OCI-LY1 (cell line): ENCODE measurements around the gene UPB1.

Experiments
- EZH2 ChIP-seq: fragments of 200-600 bp; sonication (generic), shearing (Covaris generic); IDR thresholded peaks from 2 replicates; pipeline ENCODE4 v1.8.0; 2017; ENCODE audit warnings: borderline replicate concordance, mixed run types, mild to moderate bottlenecking, antibody characterized with exemption, low read length, moderate library complexity, mixed read lengths
- TF ChIP-seq, protein P1 (sequence below): fragments of 200-600 bp; sonication (generic), shearing (Covaris generic); IDR thresholded peaks from 2 replicates; pipeline ENCODE4 v1.5.1; 2017; ENCODE audit warnings: mild to moderate bottlenecking, antibody characterized with exemption, low read length, moderate library complexity, mixed read lengths

DNA sequence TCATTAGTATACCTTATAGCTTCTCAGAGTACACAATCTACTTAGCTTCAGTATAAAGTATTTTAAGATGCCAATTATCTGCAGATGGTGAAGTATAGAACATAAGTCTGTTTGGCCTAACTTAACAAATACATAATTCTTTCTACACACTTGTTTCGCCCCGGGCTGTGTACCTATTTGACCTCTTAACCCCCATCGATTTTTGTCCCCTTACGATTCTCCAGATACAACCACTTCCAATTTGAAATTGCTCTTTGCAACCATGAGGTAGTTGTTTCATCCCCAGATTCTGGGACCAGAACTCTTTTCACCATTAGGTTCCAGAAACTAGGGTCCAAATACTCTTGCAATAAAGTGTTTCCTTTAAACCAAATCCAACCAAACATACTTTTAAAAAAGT is 10.0 kb upstream of the UPB1 start:
- TF ChIP-seq, protein P1, sequence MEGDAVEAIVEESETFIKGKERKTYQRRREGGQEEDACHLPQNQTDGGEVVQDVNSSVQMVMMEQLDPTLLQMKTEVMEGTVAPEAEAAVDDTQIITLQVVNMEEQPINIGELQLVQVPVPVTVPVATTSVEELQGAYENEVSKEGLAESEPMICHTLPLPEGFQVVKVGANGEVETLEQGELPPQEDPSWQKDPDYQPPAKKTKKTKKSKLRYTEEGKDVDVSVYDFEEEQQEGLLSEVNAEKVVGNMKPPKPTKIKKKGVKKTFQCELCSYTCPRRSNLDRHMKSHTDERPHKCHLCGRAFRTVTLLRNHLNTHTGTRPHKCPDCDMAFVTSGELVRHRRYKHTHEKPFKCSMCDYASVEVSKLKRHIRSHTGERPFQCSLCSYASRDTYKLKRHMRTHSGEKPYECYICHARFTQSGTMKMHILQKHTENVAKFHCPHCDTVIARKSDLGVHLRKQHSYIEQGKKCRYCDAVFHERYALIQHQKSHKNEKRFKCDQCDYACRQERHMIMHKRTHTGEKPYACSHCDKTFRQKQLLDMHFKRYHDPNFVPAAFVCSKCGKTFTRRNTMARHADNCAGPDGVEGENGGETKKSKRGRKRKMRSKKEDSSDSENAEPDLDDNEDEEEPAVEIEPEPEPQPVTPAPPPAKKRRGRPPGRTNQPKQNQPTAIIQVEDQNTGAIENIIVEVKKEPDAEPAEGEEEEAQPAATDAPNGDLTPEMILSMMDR = no peak
- TF ChIP-seq EZH2 = no peak
